A549 (cell line): ENCODE measurements around the gene GPR15LG. TPM values are rescaled to one million over a fixed set of nuclear protein-coding genes. Genes with fewer than 3 reads are reported as not detected.

ENCODE experiments used
- ATAC-seq, 2 experiments: fragments of 200-7000 bp in 1 of 2; fragments of >200 bp in 1 of 2; cut with Nextera tagmentation in 1 of 2; cut with Tn5 transposase in 1 of 2; 3 replicates each; pipeline versions ENCODE4 v1.8.0 to v1.9.1; 2018 to 2020; ENCODE audit warnings: mild to moderate bottlenecking in 1 of 2, moderate library complexity in 1 of 2
- CTCF ChIA-PET: fragments of 300-600 bp; sonication (Branson Sonifier 250); formaldehyde crosslinking; extraction: SDS; loops from one replicate; lab custom pipeline; 2021; ENCODE audit warnings: antibody characterized with exemption, inconsistent platforms; lab: Yijun Ruan, JAX
- POLR2A ChIA-PET: fragments of 350-600 bp; formaldehyde crosslinking; extraction: SDS; loops from one replicate; lab custom pipeline; 2021; ENCODE audit warnings: antibody characterized with exemption, inconsistent platforms; lab: Yijun Ruan, JAX
- DNase-seq, 2 experiments: peaks; one replicate each; pipeline versions ENCODE4 v3.0.0 to v3.0.0-alpha.2; 2011 to 2016; ENCODE audit warnings: low read depth in 1 of 2, low spot score in 1 of 2
- FAIRE-seq: peaks from 2 replicates; lab custom pipeline; 2011; peaks lifted over from hg19 to GRCh38; lab: Jason Lieb, UNC
- H3K27ac ChIP-seq, 2 experiments: fragments of >200 bp; sonication (Bioruptor Twin); formaldehyde crosslinking; 3 replicates each; pipeline ENCODE4 v1.5.1; 2016 to 2017
- H3K4me1 ChIP-seq: fragments of >200 bp; sonication (Bioruptor Twin); formaldehyde crosslinking; 3 replicates; pipeline ENCODE4 v1.6.1; 2016
- H3K4me2 ChIP-seq: fragments of >200 bp; sonication (Bioruptor Twin); formaldehyde crosslinking; 3 replicates; pipeline ENCODE4 v1.6.1; 2016
- H3K4me3 ChIP-seq: fragments of >200 bp; sonication (Bioruptor Twin); formaldehyde crosslinking; 3 replicates; pipeline ENCODE4 v1.5.1; 2016
- H3K9me3 ChIP-seq: fragments of >200 bp; sonication (Bioruptor Twin); formaldehyde crosslinking; 3 replicates; pipeline ENCODE4 v1.6.1; 2016
- BHLHE40 ChIP-seq: IDR thresholded peaks from 2 replicates; pipeline ENCODE4 v1.6.1; 2012; ENCODE audit warnings: low read depth, low read length, inconsistent platforms
- CBX8 ChIP-seq: fragments of 200-600 bp; sonication (generic); IDR thresholded peaks from 2 replicates; pipeline ENCODE4 v1.6.1; 2016
- CEBPB ChIP-seq, 2 experiments: fragments of >200 bp in 1 of 2; sonication (Bioruptor Twin) in 1 of 2; formaldehyde crosslinking in 1 of 2; IDR thresholded peaks; 2 replicates each; pipeline ENCODE4 v1.6.1; 2012 to 2016
- CHD4 ChIP-seq: fragments of 200-600 bp; sonication (generic); IDR thresholded peaks from 2 replicates; pipeline ENCODE4 v1.6.1; 2016; ENCODE audit warnings: antibody characterized with exemption, mild to moderate bottlenecking, borderline replicate concordance
- E2F6 ChIP-seq: IDR thresholded peaks from 2 replicates; pipeline ENCODE4 v1.6.1; 2012; ENCODE audit warnings: low read depth, borderline replicate concordance
- EHMT2 ChIP-seq: fragments of 200-600 bp; sonication (generic); IDR thresholded peaks from 2 replicates; pipeline ENCODE4 v1.6.1; 2016; ENCODE audit warnings: antibody characterized with exemption, low read depth, mild to moderate bottlenecking, moderate library complexity
- ELK1 ChIP-seq: fragments of 150-350 bp; IDR thresholded peaks from 2 replicates; pipeline ENCODE4 v1.6.1; 2014; ENCODE audit warnings: low read depth, mild to moderate bottlenecking, low read length
- FOSL2 ChIP-seq, 2 experiments: fragments of 450-650 bp in 1 of 2; fragments of >200 bp in 1 of 2; sonication (Bioruptor Twin) in 1 of 2; formaldehyde crosslinking; IDR thresholded peaks; 2 replicates each; pipeline versions ENCODE4 v1.5.0 to v1.6.1; 2016 to 2020; ENCODE audit warnings: mild to moderate bottlenecking in 1 of 2, moderate library complexity in 1 of 2
- FOXS1 ChIP-seq: fragments of 250-450 bp; sonication (Bioruptor Pico); IDR thresholded peaks from 2 replicates; pipeline ENCODE4 v1.5.0; 2020; ENCODE audit warnings: mild to moderate bottlenecking, moderate library complexity
- GATA3 ChIP-seq: IDR thresholded peaks from 2 replicates; pipeline ENCODE4 v1.6.1; 2012; ENCODE audit warnings: borderline replicate concordance
- HDAC2 ChIP-seq: fragments of 200-600 bp; sonication (generic); IDR thresholded peaks from 2 replicates; pipeline ENCODE4 v1.6.1; 2016
- JUNB ChIP-seq: fragments of >200 bp; sonication (Bioruptor Twin); formaldehyde crosslinking; IDR thresholded peaks from 2 replicates; pipeline ENCODE4 v1.6.1; 2016
- KDM1A ChIP-seq: fragments of 200-600 bp; sonication (generic); IDR thresholded peaks from 2 replicates; pipeline ENCODE4 v1.6.1; 2016; ENCODE audit warnings: low read depth, mild to moderate bottlenecking
- MAFK ChIP-seq: fragments of 450-650 bp; IDR thresholded peaks from 2 replicates; pipeline ENCODE4 v1.6.1; 2014; ENCODE audit not compliant: partially characterized antibody
- NPAS2 ChIP-seq: fragments of 250-450 bp; sonication (Bioruptor Pico); IDR thresholded peaks from 2 replicates; pipeline ENCODE4 v1.8.0; 2022; ENCODE audit warnings: mild to moderate bottlenecking, moderate library complexity, borderline replicate concordance
- PHF8 ChIP-seq: fragments of 200-600 bp; sonication (generic); IDR thresholded peaks from 2 replicates; pipeline ENCODE4 v1.6.1; 2016; ENCODE audit warnings: low read depth, mild to moderate bottlenecking, antibody characterized with exemption, moderate library complexity, borderline replicate concordance
- RARB ChIP-seq: fragments of 250-450 bp; sonication (Bioruptor Pico); IDR thresholded peaks from 2 replicates; pipeline ENCODE4 v1.8.0; 2021; ENCODE audit warnings: mild to moderate bottlenecking, moderate library complexity
- RFX5 ChIP-seq: fragments of 450-650 bp; IDR thresholded peaks from 2 replicates; pipeline ENCODE4 v1.7.1; 2014; ENCODE audit warnings: antibody characterized with exemption, mild to moderate bottlenecking, moderate library complexity
- RNF2 ChIP-seq: fragments of 200-600 bp; sonication (generic); IDR thresholded peaks from 2 replicates; pipeline ENCODE4 v1.6.1; 2016; ENCODE audit warnings: low read depth, mild to moderate bottlenecking, antibody characterized with exemption, moderate library complexity, borderline replicate concordance
- SMC3 ChIP-seq: fragments of >200 bp; sonication (Bioruptor Twin); formaldehyde crosslinking; IDR thresholded peaks from 3 replicates; pipeline ENCODE4 v1.6.1; 2018; ENCODE audit warnings: inconsistent platforms
- TP53 ChIP-seq: fragments of 250-450 bp; sonication (Bioruptor Pico); IDR thresholded peaks from 2 replicates; pipeline ENCODE4 v1.5.0; 2021; ENCODE audit warnings: mild to moderate bottlenecking, moderate library complexity
- WGBS: methylation state at CpG from one replicate; pipeline ENCODE4 v1.1.6; 2017; ENCODE audit errors: missing lambda C conversion rate; 5-methylcytosine and 5-hydroxymethylcytosine counted together
- polyA plus RNA-seq, 4 experiments: library from polyadenylated mRNA; depleted of rRNA in 3 of 4; stranded (reverse); fragments of >200 nt; fragmentation: RNase III in 1 of 4; extraction: RNeasy Plus Mini Kit Qiagen cat#74134 plus additional on column Dnase treatment in 1 of 4; gene quantifications; 2 replicates in 3 of 4; 3 replicates in 1 of 4; pipeline ENCODE4 v1.2.3, GENCODE V29; 2011 to 2017
- TF ChIP-seq, protein P1 (sequence below): IDR thresholded peaks from 2 replicates; pipeline ENCODE4 v1.6.1; 2012

GPR15LG gene
- polyA plus RNA-seq, 2 of the 4 experiments (the other 2 are of a cell fraction): not detected

DNA sequence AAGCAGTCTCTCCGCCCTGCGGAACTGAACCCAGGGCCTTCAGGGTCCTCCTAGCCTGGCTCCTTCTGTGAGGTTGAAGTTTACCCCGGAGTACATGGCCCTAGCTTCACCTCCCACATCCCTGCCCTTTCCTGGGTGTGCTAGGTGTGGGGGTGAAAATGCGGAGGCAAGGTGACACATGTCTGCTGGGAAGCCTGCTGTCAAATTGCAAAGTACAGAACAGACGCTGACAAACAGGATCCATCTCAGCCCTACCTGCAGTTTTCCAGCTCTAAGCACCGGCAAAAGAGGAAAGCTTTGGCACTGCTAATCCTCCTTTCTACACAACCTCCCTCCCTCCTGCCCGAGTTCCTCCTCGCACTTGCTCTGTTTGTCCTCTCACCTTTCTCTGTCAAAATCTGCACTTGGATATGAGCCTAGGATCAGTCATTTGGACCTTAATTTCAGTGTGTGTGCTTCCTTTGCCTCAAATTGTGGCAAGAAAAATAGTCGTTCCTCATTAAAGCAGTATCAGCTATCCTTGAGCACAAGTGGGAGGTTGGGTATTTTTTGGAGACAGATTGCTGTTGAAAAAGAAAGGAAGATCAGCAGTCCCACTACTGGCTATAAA, 14.4 kb upstream of the GPR15LG start:
- POLR2A ChIA-PET: no interaction called here
- no peak overlapping the region for H3K4me3 ChIP-seq
- no peaks in the 10 kb centered on the region for H3K4me1 ChIP-seq
- CTCF ChIA-PET: interaction anchor here (0.8 to 2.3 kb wide), 4 partner anchors 9 to 88 kb away, joined by 3 to 6 read pairs (median 4); no protein-coding TSS in a partner anchor
- DNase-seq (no peak), FAIRE-seq (no peak), ATAC-seq (peak; percentile 21 to 39; a peak in 3 of 6 replicates)
- H3K4me2 ChIP-seq: no peak overlapping the region
- WGBS: 52% methylated on average over 9 of the region's 9 CpGs
- no peaks in the 10 kb centered on the region for H3K9me3 ChIP-seq
- H3K27ac ChIP-seq: no peak overlapping the region
- TF ChIP-seq FOSL2 (IDR thresholded peaks at IDR 0.05) (no peak), FOSL2 (CRISPR knock-in tag; IDR thresholded peaks at IDR 0.05) (no peak)

- 51% methylated on average over 6 of the region's 6 CpGs for WGBS
- no peak for TF ChIP-seq KDM1A
- TF ChIP-seq ELK1: no peak
- TF ChIP-seq CBX8: no peak
- TF ChIP-seq RARB: no peak
- no peak for TF ChIP-seq JUNB
- no peak for TF ChIP-seq RFX5
- no peak for TF ChIP-seq HDAC2
- no peak for TF ChIP-seq E2F6
- TF ChIP-seq EHMT2: no peak
- no peak for TF ChIP-seq PHF8
- no peak for TF ChIP-seq MAFK
- no peak for TF ChIP-seq CEBPB (IDR thresholded peaks at IDR 0.05)
Observed at GRCh38 chr10:84160663-84161362, 12.8 kb upstream of the GPR15LG start.

GRCh38 chr10:84163996-84164395, 9.6 kb upstream of the GPR15LG start:
- no peak overlapping the region for H3K4me3 ChIP-seq
- no peaks in the 10 kb centered on the region for H3K4me1 ChIP-seq
- ChIA-PET POLR2A (no interaction called here), CTCF (interaction anchor here (0.7 to 1.4 kb wide), 2 partner anchors 15 to 28 kb away, joined by 3 to 4 read pairs; no protein-coding TSS in a partner anchor)
- H3K27ac ChIP-seq: no peak overlapping the region
- no peaks in the 10 kb centered on the region for H3K9me3 ChIP-seq
- no peak for ATAC-seq
- no peak for TF ChIP-seq BHLHE40
- WGBS: 81% methylated on average over 2 of the region's 2 CpGs
- no peak for DNase-seq
- no peak overlapping the region for H3K4me2 ChIP-seq
- no peak for FAIRE-seq

More at GRCh38 chr10:84160663-84161362, 12.8 kb upstream of the GPR15LG start:
- Histone ChIP-seq H3K27ac (no peak overlapping the region), H3K4me3 (no peak overlapping the region), H3K4me2 (no peak overlapping the region), H3K4me1 (no peaks in the 10 kb centered on the region), H3K9me3 (no peaks in the 10 kb centered on the region)
- ChIA-PET CTCF (interaction anchor here (1.1 to 2.1 kb wide), 3 partner anchors 12 to 96 kb away, joined by 3 to 11 read pairs (median 5); no protein-coding TSS in a partner anchor), POLR2A (no interaction called here)
- ATAC-seq: no peak
- DNase-seq: no peak
- no peak for FAIRE-seq

- POLR2A ChIA-PET: no interaction called here
- no peaks in the 10 kb centered on the region for H3K4me1 ChIP-seq
- H3K4me3 ChIP-seq: no peak overlapping the region
- CTCF ChIA-PET: interaction anchor here (0.7 kb wide), 1 partner anchor 29 kb away, joined by 3 read pairs; no protein-coding TSS in a partner anchor
- no peak overlapping the region for H3K4me2 ChIP-seq
- ATAC-seq (no peak), DNase-seq (no peak), FAIRE-seq (no peak)
- no peak overlapping the region for H3K27ac ChIP-seq
- H3K9me3 ChIP-seq: no peaks in the 10 kb centered on the region
- WGBS: 38% methylated on average over 2 of the region's 2 CpGs
- TF ChIP-seq JUNB: no peak
- TF ChIP-seq FOXS1 (CRISPR knock-in tag): no peak
- no peak for TF ChIP-seq NPAS2
- no peak for TF ChIP-seq HDAC2
- TF ChIP-seq, protein P1, sequence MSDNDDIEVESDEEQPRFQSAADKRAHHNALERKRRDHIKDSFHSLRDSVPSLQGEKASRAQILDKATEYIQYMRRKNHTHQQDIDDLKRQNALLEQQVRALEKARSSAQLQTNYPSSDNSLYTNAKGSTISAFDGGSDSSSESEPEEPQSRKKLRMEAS: no peak
- no peak for TF ChIP-seq SMC3
- TF ChIP-seq TP53 (CRISPR knock-in tag): no peak
- TF ChIP-seq RNF2: no peak
- TF ChIP-seq ELK1: no peak
- no peak for TF ChIP-seq EHMT2
- TF ChIP-seq CHD4: no peak
- TF ChIP-seq GATA3: no peak
- TF ChIP-seq RFX5: no peak
Observed at GRCh38 chr10:84164442-84164841, 9.2 kb upstream of the GPR15LG start.
